ENCODE data around the gene TMEM258.

TMEM258 gene

DNA sequence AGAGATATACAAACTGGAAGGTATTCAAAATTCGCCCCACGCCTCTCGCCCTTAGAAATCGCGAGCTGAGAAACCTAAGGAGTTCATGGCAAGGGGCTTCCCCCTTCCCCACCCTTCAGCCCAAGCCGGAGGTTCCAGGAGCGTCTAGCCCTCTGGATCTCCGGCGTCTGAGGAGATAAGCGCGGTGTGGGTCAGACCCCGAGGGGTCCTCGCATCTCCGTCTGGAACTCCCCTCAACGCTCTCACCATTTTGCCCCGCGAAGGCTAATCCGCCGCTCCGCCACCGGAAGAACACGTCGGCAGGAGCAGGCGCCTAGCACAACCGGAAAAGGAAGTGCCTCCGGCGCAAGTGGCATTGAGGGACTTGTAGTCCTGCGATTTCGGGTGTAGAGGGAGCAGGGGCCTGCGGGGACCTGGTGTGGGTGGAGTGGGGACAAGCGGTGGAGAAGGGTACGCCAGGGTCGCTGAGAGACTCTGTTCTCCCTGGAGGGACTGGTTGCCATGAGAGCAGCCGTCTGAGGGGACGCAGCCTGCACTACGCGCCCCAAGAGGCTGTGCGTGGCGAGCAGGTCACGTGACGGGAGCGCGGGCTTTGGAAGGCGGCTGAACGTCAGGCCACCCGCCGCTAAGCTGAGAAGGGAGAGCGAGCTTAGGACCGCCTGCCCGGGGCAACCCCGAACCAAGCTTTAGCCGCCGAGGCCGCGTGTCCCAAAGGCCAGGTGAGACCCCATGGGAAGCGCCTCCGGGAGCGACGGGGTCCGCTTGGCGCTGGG is at the start of gene TMEM258, which contains the start of gene FEN1:
TMEM258 (minus strand) TSS at position 290 of the 773 bp plus-strand sequence; CDS start at position 249, 41 bp downstream.
FEN1 (plus strand) TSS at position 602 of the 773 bp plus-strand sequence. CDS start 2,451 bp downstream, outside the sequence.
- DNase-seq (ENCODE audit: low read depth), result peak; percentile 83
- H3K4me3 ChIP-seq (ENCODE audit: low read depth, low read length), result peak within 1 kb of the TSS; percentile 79

DNA sequence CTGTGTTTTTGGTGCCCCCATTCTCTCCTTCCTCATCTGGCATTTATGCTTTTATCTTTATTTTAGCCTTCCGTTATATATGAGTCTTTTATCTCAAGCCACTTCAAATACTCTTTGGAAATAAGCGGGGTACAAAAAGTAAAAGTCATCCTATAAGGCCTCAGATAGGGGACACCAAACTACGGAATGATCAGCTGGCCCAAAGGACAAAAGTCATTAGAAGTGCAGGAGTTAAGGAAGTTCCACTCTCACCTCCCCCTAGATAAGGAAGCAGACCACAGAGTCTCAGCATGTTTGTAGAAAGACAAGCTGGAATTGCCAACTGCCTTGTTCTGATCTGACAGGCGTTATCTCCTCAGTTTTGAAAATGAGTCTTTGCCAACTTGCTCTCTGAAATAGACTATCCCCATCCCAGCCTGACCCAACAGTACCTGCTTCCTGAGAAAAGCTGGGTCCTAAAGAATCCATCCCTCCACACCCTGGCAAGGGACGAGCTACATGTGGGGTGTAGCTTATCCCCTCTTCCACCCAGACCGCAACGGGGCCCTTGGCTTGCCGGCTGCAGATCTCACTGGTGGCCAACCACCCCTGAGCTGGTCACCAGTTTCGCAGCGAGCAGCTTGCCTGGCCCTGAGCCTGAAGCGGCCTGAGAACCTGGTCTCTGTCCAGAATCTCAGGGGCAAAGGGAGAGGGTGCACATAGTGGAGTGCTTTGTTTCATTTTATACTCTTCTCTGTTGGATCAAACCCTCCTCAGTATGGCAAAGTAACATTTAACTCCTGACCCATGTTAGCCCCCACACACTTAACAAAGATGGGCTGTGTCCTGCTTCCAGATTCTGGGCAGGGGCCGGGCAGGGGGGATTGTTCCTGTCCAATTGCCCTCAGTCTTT is 49.5 kb upstream of the TMEM258 start:
- H3K4me3 ChIP-seq (ENCODE audit: low read depth, low read length), result no peak overlapping the region
- no peak for DNase-seq (ENCODE audit: low read depth)

DNA sequence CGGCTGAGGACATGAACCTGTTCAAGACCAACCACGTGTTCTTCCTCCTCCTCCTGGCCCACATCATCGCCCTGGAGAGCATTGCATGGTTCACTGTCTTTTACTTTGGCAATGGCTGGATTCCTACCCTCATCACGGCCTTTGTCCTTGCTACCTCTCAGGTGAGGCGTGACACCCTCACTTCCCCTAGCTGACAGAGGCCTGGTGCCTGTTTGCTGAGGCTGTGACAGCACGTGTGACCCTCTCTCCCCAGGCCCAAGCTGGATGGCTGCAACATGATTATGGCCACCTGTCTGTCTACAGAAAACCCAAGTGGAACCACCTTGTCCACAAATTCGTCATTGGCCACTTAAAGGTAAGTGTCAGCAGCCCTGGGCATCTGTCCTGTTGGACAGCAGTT is 48.0 kb upstream of the TMEM258 start:
- DNase-seq (ENCODE audit: low read depth), result no peak
- no peak overlapping the region for H3K4me3 ChIP-seq (ENCODE audit: low read depth, low read length)

DNA sequence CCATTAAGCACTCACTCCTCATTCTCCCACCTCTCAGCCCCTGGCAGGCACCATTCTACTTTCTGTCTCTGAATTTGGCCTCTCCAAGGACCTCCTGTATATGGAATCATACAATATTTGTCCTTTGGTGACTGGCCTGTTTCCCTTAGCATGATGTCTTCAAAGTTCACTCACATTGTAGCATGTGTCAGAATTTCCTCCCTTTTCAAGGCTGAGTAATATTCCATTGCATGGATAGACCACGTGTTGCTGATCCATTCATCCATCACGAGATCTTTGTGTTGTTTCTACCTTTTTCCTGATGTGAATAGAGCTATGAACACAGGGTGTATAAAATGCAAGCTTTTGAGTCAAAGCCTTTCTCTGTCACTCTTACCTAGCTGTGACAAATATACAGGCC is 47.3 kb upstream of the TMEM258 start:
- DNase-seq (ENCODE audit: low read depth), result no peak
- H3K4me3 ChIP-seq (ENCODE audit: low read depth, low read length), result no peak overlapping the region

DNA sequence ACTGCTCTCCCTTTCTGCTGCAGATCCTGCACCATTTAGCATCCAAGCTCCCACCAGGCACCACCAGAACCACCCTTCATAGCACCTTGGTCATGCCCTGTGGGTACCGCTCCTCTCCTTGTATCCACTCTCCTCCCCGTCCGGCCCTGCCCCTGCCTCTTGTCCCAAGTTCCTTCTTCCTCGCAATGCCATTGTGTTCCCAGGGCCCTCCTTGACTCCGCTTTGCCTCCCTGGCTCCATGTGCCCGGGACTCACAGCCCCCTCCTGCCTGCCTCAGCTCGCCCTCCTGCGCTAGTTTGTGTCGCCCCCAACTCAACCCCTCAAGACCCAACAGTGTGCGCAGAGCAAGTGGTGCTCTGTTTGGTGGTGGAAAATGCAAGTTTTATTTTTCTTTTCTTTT is 46.5 kb upstream of the TMEM258 start:
- no peak for DNase-seq (ENCODE audit: low read depth)
- no peak overlapping the region for H3K4me3 ChIP-seq (ENCODE audit: low read depth, low read length)

DNA sequence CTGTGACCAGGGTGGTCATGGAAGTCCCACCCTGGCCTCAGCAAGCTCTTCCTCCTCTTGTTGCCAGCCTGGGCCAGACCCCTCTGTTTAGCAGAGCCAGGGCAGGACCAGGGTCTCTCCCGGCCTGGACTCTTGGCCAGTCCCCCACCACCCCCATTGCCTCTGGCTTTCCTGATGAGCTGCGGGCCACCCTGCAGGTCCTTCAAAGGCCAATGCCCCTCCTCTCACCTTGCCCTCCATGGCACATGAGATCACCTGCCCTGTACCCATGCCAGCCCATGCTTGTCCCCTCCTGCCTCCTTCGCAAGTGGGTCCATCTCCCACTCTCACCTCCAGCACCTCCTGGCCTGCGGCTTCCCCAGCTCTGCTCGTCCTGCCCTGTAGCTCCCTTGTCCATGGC is 46.1 kb upstream of the TMEM258 start:
- no peak overlapping the region for H3K4me3 ChIP-seq (ENCODE audit: low read depth, low read length)
- DNase-seq (ENCODE audit: low read depth), result no peak

DNA sequence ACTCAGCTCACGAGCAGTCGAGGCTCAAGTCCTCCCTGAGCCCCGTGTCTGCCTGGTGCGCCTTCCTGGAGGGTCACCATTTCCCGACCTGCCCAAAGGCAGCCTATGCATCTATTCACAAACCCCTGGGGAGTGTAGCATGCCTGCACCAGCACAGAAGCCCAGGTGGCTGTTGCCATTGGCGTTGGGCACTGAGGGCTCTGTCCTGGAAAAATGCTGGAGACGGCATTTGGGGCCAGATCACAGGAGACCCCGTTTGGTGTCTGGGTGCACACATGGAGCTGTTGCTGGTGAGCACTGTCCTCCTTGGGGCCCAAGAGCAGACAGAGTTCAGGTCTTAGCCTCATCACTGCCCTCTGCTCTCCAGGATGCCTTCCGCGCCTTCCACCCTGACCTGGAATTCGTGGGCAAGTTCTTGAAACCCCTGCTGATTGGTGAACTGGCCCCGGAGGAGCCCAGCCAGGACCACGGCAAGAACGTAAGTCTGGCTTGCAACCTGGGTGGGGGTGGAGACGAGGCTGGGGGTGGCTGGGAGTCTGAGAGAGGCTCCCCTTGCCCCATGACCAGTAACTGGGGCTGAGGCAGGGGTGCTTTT is 45.1 kb upstream of the TMEM258 start:
- no peak overlapping the region for H3K4me3 ChIP-seq (ENCODE audit: low read depth, low read length)
- no peak for DNase-seq (ENCODE audit: low read depth)

DNA sequence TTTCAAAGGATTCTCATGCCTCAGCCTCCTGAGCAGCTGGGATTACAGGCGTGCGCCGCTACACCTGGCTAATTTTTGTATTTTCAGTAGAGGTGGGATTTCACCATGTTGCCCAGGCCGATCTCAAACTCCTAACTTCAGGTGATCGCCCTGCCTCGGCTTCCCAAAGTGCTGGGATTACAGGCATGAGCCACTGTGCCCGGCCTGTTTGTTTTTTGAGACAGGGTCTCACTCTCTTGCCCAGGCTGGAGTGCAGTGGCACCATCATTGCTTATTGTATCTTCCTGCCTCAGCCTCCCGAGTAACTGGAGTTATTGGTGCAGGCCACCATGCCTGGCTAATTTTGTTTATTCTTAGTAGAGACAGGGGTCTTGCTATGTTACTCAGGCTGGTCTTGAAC is 43.8 kb upstream of the TMEM258 start:
- DNase-seq (ENCODE audit: low read depth), result no peak
- no peak overlapping the region for H3K4me3 ChIP-seq (ENCODE audit: low read depth, low read length)

DNA sequence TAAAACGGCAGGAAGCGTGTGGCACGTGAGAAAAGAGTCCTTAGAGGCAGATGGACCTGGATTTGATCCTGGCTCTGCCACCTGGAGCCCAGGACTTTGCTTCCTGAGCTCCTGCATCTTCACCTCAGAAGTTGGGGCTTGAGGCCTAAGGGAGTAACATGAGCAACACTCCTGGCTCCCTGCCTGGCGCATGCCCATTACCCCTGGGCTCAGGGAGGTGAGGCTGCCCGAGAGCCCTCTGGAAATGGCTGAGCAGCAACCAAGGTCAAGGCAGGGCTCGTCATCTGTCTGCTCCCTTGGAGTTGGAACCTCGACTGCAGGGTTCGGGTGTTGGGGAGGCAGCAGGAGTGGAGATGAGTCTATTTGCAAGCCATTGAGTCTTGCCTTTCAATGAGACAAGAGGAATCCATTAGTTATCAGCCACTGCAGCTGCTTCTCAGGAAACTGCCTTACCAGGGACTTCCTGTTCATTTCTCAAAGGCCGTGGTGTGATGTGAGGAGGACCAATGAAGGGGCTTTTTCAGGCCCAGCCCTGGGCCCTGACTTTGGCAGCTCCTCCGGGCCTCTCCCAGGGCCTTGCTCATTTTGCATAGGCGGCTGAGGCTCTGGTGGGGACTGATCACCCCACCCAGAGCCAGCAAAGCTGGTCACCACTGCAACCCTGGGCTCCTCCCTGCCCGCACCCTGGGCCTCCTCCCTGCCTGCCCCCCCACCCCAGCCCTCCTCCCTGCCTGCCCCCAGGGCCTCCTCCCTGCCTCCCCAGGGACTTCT is 42.1 kb upstream of the TMEM258 start:
- H3K4me3 ChIP-seq (ENCODE audit: low read depth, low read length), result no peak overlapping the region
- DNase-seq (ENCODE audit: low read depth), result peak; percentile 54

DNA sequence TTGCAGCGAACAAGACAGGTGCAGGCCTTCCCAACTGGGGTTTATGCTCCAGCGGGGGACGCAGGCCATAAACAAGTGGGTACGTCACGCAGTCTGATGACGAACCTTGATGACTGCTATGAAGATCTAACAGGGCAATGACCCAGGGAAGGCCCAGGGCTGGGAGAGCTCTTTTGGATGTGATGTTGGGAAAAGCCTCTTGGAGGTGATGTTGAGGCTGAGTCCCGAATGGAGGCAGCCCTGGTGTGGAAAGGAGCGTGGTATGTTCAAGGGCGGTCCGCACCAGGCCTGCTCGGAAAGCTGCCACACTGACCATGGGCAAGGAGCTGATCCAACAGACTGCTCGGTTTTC is 41.5 kb upstream of the TMEM258 start:
- no peak overlapping the region for H3K4me3 ChIP-seq (ENCODE audit: low read depth, low read length)
- DNase-seq (ENCODE audit: low read depth), result no peak

DNA sequence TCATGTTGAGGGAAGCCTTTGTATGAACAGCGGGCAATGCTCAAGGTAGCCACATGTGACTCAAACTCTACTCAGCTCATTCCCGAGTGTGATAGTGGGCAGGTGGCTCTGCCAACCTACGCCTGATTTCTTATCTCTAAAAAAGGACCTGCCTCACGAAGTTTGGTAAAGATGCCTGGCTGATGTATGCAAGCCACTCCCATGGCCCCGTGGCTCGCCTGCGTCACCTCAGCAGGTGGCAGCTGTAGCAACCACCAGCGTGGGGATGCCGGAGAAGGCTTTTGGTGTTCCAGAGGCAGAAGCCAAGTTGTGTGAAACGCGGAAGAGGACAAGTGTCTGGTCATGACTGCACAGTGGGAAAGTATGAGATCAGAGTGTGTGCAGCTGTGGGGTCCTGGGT is 41.1 kb upstream of the TMEM258 start:
- H3K4me3 ChIP-seq (ENCODE audit: low read depth, low read length), result no peak overlapping the region
- DNase-seq (ENCODE audit: low read depth), result no peak

DNA sequence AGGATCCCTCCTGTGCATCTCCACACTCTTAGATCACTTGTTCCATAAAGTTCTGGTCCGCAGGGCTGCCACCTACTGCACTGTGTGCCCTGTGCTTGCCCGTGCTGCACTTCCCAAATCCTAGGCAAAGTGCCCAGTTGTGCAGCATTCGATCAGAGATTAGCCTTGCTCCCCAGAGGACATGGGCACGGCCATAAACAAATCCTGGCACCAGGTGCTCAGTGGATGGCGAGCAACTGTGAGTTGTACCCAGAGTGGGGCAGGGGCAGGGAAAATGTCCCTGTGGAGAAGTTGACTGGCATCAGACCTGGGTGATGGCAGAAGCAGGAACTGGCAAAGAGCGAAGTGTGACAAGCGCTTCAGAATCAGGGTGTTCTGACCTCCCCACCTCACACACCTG is 40.4 kb upstream of the TMEM258 start:
- no peak for DNase-seq (ENCODE audit: low read depth)
- H3K4me3 ChIP-seq (ENCODE audit: low read depth, low read length), result no peak overlapping the region

DNA sequence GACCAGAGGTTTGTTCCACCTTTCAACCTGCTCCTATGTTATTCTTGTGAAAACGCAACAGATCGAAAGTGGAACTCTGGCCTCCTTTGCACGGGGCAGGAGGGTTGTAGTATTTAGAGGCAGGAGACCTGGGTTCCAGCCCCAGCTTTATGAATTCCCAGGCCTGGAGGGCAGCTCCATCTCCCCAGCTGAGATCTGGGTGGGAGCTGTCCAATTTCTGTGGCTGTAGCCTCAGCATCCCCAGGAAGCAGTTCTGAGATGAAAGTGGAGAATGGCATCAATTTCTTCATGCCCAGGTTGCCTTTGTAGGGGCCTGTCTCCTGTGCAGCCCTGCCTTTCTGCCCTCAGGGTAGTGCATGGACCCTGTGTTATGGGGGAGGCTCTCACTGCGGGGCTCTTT is 39.8 kb upstream of the TMEM258 start:
- no peak overlapping the region for H3K4me3 ChIP-seq (ENCODE audit: low read depth, low read length)
- no peak for DNase-seq (ENCODE audit: low read depth)

DNA sequence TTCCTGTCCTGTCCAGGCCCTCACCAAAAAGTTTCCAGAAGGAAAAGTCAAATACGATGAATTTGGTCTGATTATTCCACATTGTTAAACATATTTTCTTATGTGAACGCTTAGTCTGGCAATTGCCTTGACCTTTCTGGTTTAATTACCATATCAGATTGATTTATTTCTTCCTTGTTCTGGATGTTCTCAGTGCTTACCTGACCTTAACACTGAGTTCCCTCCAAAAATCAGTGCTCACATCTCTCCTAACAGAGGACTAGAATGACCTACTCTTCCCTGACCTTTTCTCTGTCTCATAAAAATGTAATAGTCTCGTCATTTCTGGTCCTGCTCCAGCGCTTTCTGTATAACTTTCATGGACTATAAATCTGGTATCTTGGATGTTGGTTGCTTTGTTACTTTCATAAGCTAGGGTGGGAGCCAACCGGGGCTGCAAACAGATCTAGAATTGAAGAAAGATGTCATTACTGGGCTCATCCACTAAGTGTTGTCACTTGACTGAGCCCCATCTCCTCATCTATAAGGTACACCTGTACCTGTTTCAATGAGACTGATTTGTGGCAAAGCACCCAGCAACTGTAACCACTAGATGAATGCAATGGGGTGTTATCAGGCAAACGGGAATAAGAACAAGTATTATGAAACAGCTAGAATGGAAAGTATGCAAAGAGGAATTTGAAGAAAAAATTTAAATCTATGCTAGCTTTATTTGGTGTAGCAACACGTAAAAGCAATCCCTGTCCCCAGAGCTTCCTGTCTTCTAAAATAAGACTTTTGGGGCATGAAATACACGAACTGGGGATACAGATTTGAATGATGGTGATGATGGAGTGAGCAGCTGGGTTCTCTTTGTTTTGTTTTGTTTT is 38.1 kb upstream of the TMEM258 start:
- H3K4me3 ChIP-seq (ENCODE audit: low read depth, low read length), result peak overlapping the region; percentile 94
- no peak for DNase-seq (ENCODE audit: low read depth)

DNA sequence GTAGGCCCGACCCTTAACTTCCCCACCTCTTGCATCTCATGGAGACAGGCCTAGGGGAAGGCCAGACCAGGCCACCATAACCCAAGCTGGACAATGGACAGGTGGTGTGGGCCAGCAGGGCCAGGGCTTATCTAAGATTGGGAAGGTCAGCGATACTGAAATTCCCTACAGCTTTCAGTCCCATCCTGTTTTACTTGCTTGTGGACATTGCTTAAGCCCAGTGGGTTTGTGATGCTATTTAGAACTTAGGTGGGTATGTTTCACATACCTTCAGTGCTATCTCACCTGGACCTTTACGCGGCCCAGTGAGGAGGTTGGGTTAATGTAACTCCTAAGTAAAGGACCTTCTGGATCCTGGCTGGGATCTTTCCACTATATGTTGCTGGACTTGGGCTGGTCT is 37.4 kb upstream of the TMEM258 start:
- peak overlapping the region; percentile 94 for H3K4me3 ChIP-seq (ENCODE audit: low read depth, low read length)
- DNase-seq (ENCODE audit: low read depth), result no peak

DNA sequence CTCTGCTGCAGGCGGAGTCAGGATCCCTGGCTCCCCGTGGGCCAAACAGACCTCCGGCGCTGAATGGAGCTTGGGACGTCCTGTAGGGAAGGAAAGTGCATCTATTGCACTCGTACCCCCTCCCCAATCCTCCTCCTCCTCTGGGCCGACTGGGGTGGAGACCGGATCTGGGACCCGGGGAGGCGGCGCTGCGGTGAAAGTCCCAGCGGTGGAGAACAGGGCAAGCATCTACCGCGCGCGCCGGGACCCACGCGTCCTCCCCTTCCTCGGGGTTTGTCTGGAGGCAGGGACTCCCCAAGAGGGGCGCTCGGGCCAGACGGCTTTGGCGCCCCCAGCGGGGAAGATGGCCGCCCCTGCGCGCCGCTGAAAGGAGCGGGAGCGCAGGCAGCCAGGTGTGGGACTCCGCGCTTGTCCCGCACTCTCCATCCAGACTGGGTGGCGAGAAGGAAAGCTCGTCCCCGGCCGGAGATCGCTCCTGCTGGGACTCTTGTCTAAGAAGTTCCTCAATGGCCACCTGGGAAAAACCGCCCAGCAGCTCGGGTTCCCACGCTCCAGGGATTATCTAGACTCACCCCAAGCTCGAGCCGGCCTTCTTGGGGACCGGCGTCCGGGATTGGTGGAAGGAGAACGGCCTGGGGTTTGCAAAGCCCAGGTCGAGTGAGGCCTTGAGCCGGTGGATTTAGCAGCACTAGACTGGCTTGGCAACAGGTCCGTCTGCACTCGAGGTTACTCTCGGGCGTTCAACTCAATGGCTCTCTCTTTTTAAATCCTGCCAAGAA is 36.4 kb upstream of the TMEM258 start:
- H3K4me3 ChIP-seq (ENCODE audit: low read depth, low read length), result peak overlapping the region; percentile 94
- no peak for DNase-seq (ENCODE audit: low read depth)

DNA sequence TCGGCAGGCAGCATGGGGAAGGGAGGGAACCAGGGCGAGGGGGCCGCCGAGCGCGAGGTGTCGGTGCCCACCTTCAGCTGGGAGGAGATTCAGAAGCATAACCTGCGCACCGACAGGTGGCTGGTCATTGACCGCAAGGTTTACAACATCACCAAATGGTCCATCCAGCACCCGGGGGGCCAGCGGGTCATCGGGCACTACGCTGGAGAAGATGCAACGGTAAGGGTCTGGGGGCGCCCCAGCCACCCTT is 35.9 kb upstream of the TMEM258 start:
- H3K4me3 ChIP-seq (ENCODE audit: low read depth, low read length), result peak overlapping the region; percentile 94

More for the DNA sequence above, 35.9 kb upstream of the TMEM258 start:
- no peak for DNase-seq (ENCODE audit: low read depth)
